OCI-LY1 (cell line): Measurements from ENCODE around the gene TNFRSF21.

Experiments used
- H2AFZ ChIP-seq: fragments of 200-600 bp; sonication (generic), shearing (Covaris generic); 2 replicates; pipeline ENCODE4 v1.6.0; 2014; ENCODE audit warnings: antibody characterized with exemption, mild to moderate bottlenecking, low read length
- H3F3A ChIP-seq: fragments of 200-600 bp; sonication (generic), shearing (Covaris generic); 2 replicates; pipeline ENCODE4 v1.6.0; 2014; ENCODE audit warnings: mild to moderate bottlenecking, antibody characterized with exemption, low read length, moderate library complexity; ENCODE audit not compliant: insufficient read depth
- H3K27ac ChIP-seq: fragments of 200-600 bp; sonication (generic); 2 replicates; pipeline ENCODE4 v1.5.1; 2014; ENCODE audit warnings: low read length, mixed run types, mild to moderate bottlenecking, low read depth; ENCODE audit not compliant: poor library complexity, severe bottlenecking
- H3K27me3 ChIP-seq: fragments of 200-600 bp; sonication (generic); 2 replicates; pipeline ENCODE4 v1.6.0; 2014; ENCODE audit warnings: antibody characterized with exemption, mild to moderate bottlenecking, low read length, moderate library complexity; ENCODE audit not compliant: insufficient read depth
- H3K36me3 ChIP-seq: fragments of 200-600 bp; sonication (generic); 2 replicates; pipeline ENCODE4 v1.6.1; 2014; ENCODE audit warnings: mild to moderate bottlenecking, antibody characterized with exemption, low read length, moderate library complexity, mixed read lengths; ENCODE audit not compliant: insufficient read depth
- H3K4me1 ChIP-seq: fragments of 200-600 bp; sonication (generic); 2 replicates; pipeline ENCODE4 v1.5.1; 2014; ENCODE audit warnings: mild to moderate bottlenecking, low read length, moderate library complexity; ENCODE audit not compliant: insufficient read depth, severe bottlenecking
- H3K4me2 ChIP-seq: fragments of 200-600 bp; sonication (generic), shearing (Covaris generic); 2 replicates; pipeline ENCODE4 v1.6.1; 2014; ENCODE audit warnings: low read length
- H3K4me3 ChIP-seq: fragments of 200-600 bp; sonication (generic); 2 replicates; pipeline ENCODE4 v1.5.1; 2014; ENCODE audit warnings: low read length, low read depth, mild to moderate bottlenecking, mixed read lengths; ENCODE audit not compliant: poor library complexity, severe bottlenecking
- H3K79me2 ChIP-seq: fragments of 200-600 bp; shearing (Covaris generic); 2 replicates; pipeline ENCODE4 v1.6.1; 2016; ENCODE audit warnings: mixed run types, low read length, mixed read lengths; ENCODE audit not compliant: insufficient read depth
- H3K9ac ChIP-seq: fragments of 200-600 bp; sonication (generic), shearing (Covaris generic); 2 replicates; pipeline ENCODE4 v1.6.1; 2014; ENCODE audit warnings: mild to moderate bottlenecking, low read length, mixed read lengths
- H3K9me2 ChIP-seq: fragments of 200-600 bp; sonication (generic), shearing (Covaris generic); 2 replicates; pipeline ENCODE4 v1.6.1; 2014; ENCODE audit warnings: low read depth, mild to moderate bottlenecking, low read length, mixed read lengths
- H3K9me3 ChIP-seq: fragments of 200-600 bp; shearing (Covaris generic); 2 replicates; pipeline ENCODE4 v1.6.1; 2014; ENCODE audit warnings: low read length, mixed read lengths
- H4K20me1 ChIP-seq: fragments of 200-600 bp; sonication (generic), shearing (Covaris generic); 2 replicates; pipeline ENCODE4 v1.6.0; 2016; ENCODE audit warnings: mild to moderate bottlenecking, low read length; ENCODE audit not compliant: insufficient read depth
- EZH2 ChIP-seq: fragments of 200-600 bp; sonication (generic), shearing (Covaris generic); IDR thresholded peaks from 2 replicates; pipeline ENCODE4 v1.8.0; 2017; ENCODE audit warnings: borderline replicate concordance, mixed run types, mild to moderate bottlenecking, antibody characterized with exemption, low read length, moderate library complexity, mixed read lengths
- TF ChIP-seq, protein P1 (sequence below): fragments of 200-600 bp; sonication (generic), shearing (Covaris generic); IDR thresholded peaks from 2 replicates; pipeline ENCODE4 v1.5.1; 2017; ENCODE audit warnings: mild to moderate bottlenecking, antibody characterized with exemption, low read length, moderate library complexity, mixed read lengths

TNFRSF21 gene

DNA sequence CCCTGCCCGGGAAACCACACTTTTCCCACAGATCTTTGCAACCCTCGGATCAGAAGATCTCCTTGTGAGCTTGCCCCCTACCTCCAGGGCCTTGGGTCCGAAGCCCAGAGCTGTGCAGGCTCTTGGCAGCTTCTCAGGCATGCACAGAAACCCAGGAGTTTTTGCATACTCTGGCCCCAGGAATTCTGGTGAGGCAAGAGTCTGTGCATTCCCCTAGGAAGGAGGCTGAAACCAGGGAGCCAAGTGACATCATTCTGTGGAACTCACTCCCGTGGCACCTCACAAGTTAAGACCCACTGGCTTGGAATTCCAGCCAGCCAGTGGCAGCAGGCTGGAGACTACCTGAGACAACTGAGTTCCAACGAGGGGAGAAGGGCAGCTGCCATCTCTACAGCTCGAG, 100.1 kb downstream of the TNFRSF21 start:
- no peaks in the 10 kb centered on the region for H3K9me2 ChIP-seq
- H2AFZ ChIP-seq: no peak overlapping the region
- no peaks in the 10 kb centered on the region for H3F3A ChIP-seq
- H3K4me3 ChIP-seq: no peak overlapping the region
- no peaks in the 10 kb centered on the region for H3K27me3 ChIP-seq
- H3K36me3 ChIP-seq: no peaks in the 10 kb centered on the region; the same call in 1 of the 2 replicates
- no peaks in the 10 kb centered on the region for H4K20me1 ChIP-seq
- H3K9ac ChIP-seq: no peak overlapping the region
- no peaks in the 10 kb centered on the region for H3K9me3 ChIP-seq
- no peak overlapping the region for H3K27ac ChIP-seq
- no peaks in the 10 kb centered on the region for H3K79me2 ChIP-seq
- TF ChIP-seq, protein P1, sequence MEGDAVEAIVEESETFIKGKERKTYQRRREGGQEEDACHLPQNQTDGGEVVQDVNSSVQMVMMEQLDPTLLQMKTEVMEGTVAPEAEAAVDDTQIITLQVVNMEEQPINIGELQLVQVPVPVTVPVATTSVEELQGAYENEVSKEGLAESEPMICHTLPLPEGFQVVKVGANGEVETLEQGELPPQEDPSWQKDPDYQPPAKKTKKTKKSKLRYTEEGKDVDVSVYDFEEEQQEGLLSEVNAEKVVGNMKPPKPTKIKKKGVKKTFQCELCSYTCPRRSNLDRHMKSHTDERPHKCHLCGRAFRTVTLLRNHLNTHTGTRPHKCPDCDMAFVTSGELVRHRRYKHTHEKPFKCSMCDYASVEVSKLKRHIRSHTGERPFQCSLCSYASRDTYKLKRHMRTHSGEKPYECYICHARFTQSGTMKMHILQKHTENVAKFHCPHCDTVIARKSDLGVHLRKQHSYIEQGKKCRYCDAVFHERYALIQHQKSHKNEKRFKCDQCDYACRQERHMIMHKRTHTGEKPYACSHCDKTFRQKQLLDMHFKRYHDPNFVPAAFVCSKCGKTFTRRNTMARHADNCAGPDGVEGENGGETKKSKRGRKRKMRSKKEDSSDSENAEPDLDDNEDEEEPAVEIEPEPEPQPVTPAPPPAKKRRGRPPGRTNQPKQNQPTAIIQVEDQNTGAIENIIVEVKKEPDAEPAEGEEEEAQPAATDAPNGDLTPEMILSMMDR: no peak
- TF ChIP-seq EZH2: no peak
- H3K4me2 ChIP-seq: no peak overlapping the region
- no peaks in the 10 kb centered on the region for H3K4me1 ChIP-seq

DNA sequence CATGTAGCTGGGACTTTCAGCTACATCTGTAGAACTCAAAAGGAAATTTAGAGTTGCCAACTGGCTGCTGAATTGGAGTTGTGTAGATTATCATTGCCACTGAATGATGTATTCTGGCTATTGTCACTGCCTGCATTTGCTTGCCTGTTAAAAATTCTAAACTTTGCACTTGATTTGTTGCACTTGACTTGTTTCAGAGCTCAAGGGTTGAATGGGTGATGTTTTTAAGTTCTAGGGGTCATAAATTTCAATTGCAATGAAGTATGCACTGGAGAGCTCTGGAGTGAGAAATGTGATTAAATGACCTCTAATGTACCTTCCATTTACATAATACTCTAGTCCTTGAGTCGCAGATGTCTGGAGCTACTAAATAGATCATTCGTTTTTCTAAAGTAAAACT, 102.4 kb downstream of the TNFRSF21 start:
- H3K9me3 ChIP-seq: no peaks in the 10 kb centered on the region
- H3K4me3 ChIP-seq: no peak overlapping the region
- H3K27ac ChIP-seq: no peak overlapping the region
- TF ChIP-seq, protein P1: no peak
- no peak for TF ChIP-seq EZH2
- H3K27me3 ChIP-seq: no peaks in the 10 kb centered on the region
- no peaks in the 10 kb centered on the region for H3K9me2 ChIP-seq
- H2AFZ ChIP-seq: no peak overlapping the region
- no peaks in the 10 kb centered on the region; the same call in 1 of the 2 replicates for H3K36me3 ChIP-seq
- H3F3A ChIP-seq: no peaks in the 10 kb centered on the region
- H4K20me1 ChIP-seq: no peaks in the 10 kb centered on the region
- H3K79me2 ChIP-seq: no peaks in the 10 kb centered on the region
- H3K9ac ChIP-seq: no peak overlapping the region
- H3K4me2 ChIP-seq: no peak overlapping the region
- H3K4me1 ChIP-seq: peaks cover 7% of the 10 kb centered on the region

DNA sequence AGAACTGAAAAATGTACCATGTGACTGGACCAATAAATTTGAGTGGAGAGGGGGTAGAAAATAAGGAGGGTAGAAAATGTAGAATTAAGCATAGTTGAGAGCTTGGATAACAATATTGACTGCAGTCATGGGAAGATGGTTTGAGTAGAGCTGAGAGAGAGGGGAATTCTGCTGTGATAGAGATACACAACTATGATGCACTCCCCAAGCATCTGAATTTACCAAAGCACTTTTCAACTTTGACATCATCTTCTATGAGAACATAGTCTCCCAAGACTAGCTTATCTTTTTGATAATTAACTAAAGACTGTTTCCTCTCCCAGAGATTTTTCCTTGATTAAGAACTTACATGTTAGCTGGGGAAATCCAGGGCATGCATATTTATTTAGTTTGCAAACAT, 103.1 kb downstream of the TNFRSF21 start:
- Histone ChIP-seq H3K79me2 (no peaks in the 10 kb centered on the region), H3K27me3 (no peaks in the 10 kb centered on the region), H3K27ac (no peak overlapping the region), H3K4me3 (no peak overlapping the region), H2AFZ (no peak overlapping the region), H3K9ac (no peak overlapping the region), H3F3A (no peaks in the 10 kb centered on the region), H4K20me1 (no peaks in the 10 kb centered on the region), H3K4me1 (peaks cover 7% of the 10 kb centered on the region), H3K4me2 (no peak overlapping the region), H3K9me2 (no peaks in the 10 kb centered on the region), H3K9me3 (no peaks in the 10 kb centered on the region), H3K36me3 (no peaks in the 10 kb centered on the region; the same call in 1 of the 2 replicates)
- TF ChIP-seq, protein P1: no peak
- TF ChIP-seq EZH2: no peak
